Suprapubic skin (tissue), 4 donors: ENCODE measurements around the gene FJX1.

Source experiments
- CTCF ChIP-seq, 2 donors: fragments of 200-600 bp in 1 of 2; fragments of 450-650 bp in 1 of 2; sonication (generic) in 1 of 2; IDR thresholded peaks; one replicate each; pipeline ENCODE4 v1.5.1; 2016 to 2019; ENCODE audit warnings: antibody characterized with exemption in 2 of 2, mild to moderate bottlenecking in 1 of 2, moderate library complexity in 1 of 2
- EP300 ChIP-seq: sonication (generic); formaldehyde crosslinking; IDR thresholded peaks from one replicate; pipeline ENCODE4 v1.6.1; 2017; ENCODE audit warnings: antibody characterized with exemption
- POLR2A ChIP-seq, 2 donors: fragments of 450-650 bp; IDR thresholded peaks; one replicate each; pipeline ENCODE4 v1.6.1; 2017; ENCODE audit warnings: antibody characterized with exemption in 2 of 2, mild to moderate bottlenecking in 2 of 2, moderate library complexity in 2 of 2
- POLR2AphosphoS5 ChIP-seq, 3 donors: sonication (generic); formaldehyde crosslinking; IDR thresholded peaks; one replicate each; pipeline ENCODE4 v1.6.1; 2017; ENCODE audit warnings: antibody characterized with exemption in 3 of 3

GRCh38 chr11:35619116-35619854 lies 1.0 kb downstream of the FJX1 start:
- peak in 1 of 3 donors; percentile 33 for TF ChIP-seq POLR2AphosphoS5 (IDR thresholded peaks at IDR 0.05)
- TF ChIP-seq CTCF (IDR thresholded peaks at IDR 0.05) = no peak
- TF ChIP-seq POLR2A (IDR thresholded peaks at IDR 0.05) = no peak
- no peak for TF ChIP-seq EP300
